ENCODE measurements around the gene CLDN5. TPM values are rescaled to one million over a fixed set of nuclear protein-coding genes. Genes with fewer than 3 reads are reported as not detected.
"Not testable (repeated sequence)": the region's sequence is repeated elsewhere in the genome, so short reads cannot be mapped to it uniquely, and the experiment has no call there.

CLDN5 gene
- total and polyA plus RNA-seq, 4 experiments from 2014 or later, result 0.18 to 0.72 TPM; not detected in 2

DNA sequence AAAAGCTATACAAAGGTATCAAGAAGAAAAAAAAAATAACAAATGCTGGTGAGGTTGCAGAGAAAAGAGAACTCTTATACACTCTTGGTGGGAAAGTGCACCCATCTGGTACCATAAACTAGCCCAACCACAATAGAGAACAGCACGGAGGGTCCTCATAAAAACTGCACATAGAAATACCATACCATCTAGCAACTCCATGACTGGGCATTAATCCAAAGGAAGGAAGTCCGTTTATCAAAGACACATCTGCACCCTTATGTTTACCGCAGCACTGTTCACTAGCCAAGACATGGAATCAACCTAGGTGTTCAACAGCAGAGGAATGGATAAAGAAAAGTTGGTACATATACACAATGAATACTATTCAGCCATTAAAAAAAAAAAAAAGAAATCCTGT lies 10.8 kb upstream of the CLDN5 start:
- no peaks in the 10 kb centered on the region for H3K9me3 ChIP-seq (ENCODE audit: control insufficient read depth in 1 of 2, low read length in 2 of 2)
- no peak overlapping the region for H3K4me3 ChIP-seq (ENCODE audit: low read length in 2 of 2)
- Mint-ChIP-seq H3K9me3 (no peaks in the 10 kb centered on the region), H3K4me3 (no peak overlapping the region), H3K27me3 (peaks cover 2 to 7% of the 10 kb centered on the region in 2 donors), H3K4me1 (no peaks in the 10 kb centered on the region), H3K36me3 (no peaks in the 10 kb centered on the region), H3K27ac (no peak overlapping the region)
- no peak for DNase-seq
- intact Hi-C loops (cut with micrococcal nuclease), result no loop called here
- ChIA-PET CTCF (ENCODE audit: partially characterized antibody) (no interaction called here), POLR2A (ENCODE audit: partially characterized antibody) (interaction anchor here (0.9 kb wide), 1 partner anchor 94 kb away, joined by 3 read pairs; no protein-coding TSS in a partner anchor)
- H3K27ac ChIP-seq (ENCODE audit: low read depth, low read length), result no peak overlapping the region
- H3K27me3 ChIP-seq (ENCODE audit: insufficient read depth, low read length), result no peaks in the 10 kb centered on the region
- no peaks in the 10 kb centered on the region for H3K4me1 ChIP-seq (ENCODE audit: insufficient read depth, low read length)
- no peaks in the 10 kb centered on the region for H3K36me3 ChIP-seq (ENCODE audit: insufficient read depth, low read length)

DNA sequence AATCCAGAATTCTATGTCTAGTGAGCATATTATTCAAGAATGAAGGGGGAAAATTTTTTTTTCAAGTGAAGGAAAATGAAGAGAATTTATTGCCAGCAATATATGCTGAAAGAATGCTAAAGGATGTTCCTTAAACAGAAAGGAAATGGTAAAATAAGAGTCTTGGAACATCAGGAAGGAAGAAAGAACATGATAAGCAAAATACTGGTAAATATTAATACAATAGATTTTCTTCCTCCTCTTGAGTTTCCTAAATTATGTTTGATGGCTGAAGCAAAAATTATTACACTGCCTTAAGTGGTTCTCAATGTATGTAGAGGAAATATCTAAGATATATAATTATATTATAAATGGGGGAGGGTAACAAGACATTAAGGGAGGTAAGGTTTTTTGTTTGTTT lies 9.6 kb upstream of the CLDN5 start:
- Histone ChIP-seq H3K27ac (ENCODE audit: low read depth, low read length) (no peak overlapping the region), H3K4me3 (ENCODE audit: low read length in 2 of 2) (no peak overlapping the region), H3K9me3 (ENCODE audit: control insufficient read depth in 1 of 2, low read length in 2 of 2) (no peaks in the 10 kb centered on the region), H3K36me3 (ENCODE audit: insufficient read depth, low read length) (no peaks in the 10 kb centered on the region), H3K4me1 (ENCODE audit: insufficient read depth, low read length) (no peaks in the 10 kb centered on the region), H3K27me3 (ENCODE audit: insufficient read depth, low read length) (no peaks in the 10 kb centered on the region)
- Mint-ChIP-seq H3K36me3 (no peaks in the 10 kb centered on the region), H3K27me3 (peaks cover 3 to 7% of the 10 kb centered on the region in 2 donors), H3K4me3 (no peak overlapping the region), H3K27ac (peak overlapping the region in 1 of 7 donors; percentile 13), H3K9me3 (no peaks in the 10 kb centered on the region), H3K4me1 (no peaks in the 10 kb centered on the region)
- ChIA-PET POLR2A (ENCODE audit: partially characterized antibody) (no interaction called here), CTCF (ENCODE audit: partially characterized antibody) (no interaction called here)
- DNase-seq, result no peak
- intact Hi-C loops (cut with micrococcal nuclease), result no loop called here

DNA sequence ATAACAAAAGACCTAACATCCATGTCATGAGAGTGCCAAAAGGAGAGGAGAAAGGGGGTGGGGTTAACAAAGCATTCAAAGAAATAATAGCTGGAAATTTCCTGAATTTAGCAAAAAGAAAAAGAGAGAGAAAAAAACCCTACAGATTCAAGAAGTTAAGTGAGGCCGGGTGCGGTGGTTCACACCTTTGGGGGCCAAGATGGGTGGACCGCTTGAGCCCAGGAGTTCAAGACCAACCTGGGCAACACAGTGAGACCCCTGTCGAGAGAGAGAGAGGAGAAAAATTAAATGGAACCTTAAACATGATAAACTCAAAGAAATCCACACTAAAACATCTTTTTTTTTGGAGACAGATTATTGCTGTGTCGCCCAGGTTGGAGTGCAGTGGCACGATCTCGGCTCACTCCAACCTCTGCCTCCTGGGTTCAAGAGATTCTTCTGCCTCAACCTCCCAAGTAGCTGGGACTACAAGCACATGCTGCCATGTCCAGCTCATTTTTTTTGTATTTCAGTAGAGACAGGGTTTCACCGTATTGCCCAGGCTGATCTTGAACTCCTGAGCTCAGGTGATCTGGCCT lies 8.9 kb upstream of the CLDN5 start:
- ChIA-PET CTCF (ENCODE audit: partially characterized antibody) (no interaction called here), POLR2A (ENCODE audit: partially characterized antibody) (no interaction called here)
- Histone ChIP-seq H3K4me3 (ENCODE audit: low read length in 2 of 2) (no peak overlapping the region), H3K9me3 (ENCODE audit: control insufficient read depth in 1 of 2, low read length in 2 of 2) (no peaks in the 10 kb centered on the region), H3K36me3 (ENCODE audit: insufficient read depth, low read length) (no peaks in the 10 kb centered on the region), H3K4me1 (ENCODE audit: insufficient read depth, low read length) (no peaks in the 10 kb centered on the region), H3K27me3 (ENCODE audit: insufficient read depth, low read length) (no peaks in the 10 kb centered on the region), H3K27ac (ENCODE audit: low read depth, low read length) (no peak overlapping the region)
- H3K27me3 Mint-ChIP-seq, result peaks cover 4 to 7% of the 10 kb centered on the region in 2 donors
- intact Hi-C loops (cut with micrococcal nuclease), result no loop called here
- no peak overlapping the region for H3K27ac Mint-ChIP-seq
- no peaks in the 10 kb centered on the region for H3K4me1 Mint-ChIP-seq
- H3K4me3 Mint-ChIP-seq, result no peak overlapping the region
- no peaks in the 10 kb centered on the region for H3K9me3 Mint-ChIP-seq
- DNase-seq, result no peak
- H3K36me3 Mint-ChIP-seq, result no peaks in the 10 kb centered on the region

DNA sequence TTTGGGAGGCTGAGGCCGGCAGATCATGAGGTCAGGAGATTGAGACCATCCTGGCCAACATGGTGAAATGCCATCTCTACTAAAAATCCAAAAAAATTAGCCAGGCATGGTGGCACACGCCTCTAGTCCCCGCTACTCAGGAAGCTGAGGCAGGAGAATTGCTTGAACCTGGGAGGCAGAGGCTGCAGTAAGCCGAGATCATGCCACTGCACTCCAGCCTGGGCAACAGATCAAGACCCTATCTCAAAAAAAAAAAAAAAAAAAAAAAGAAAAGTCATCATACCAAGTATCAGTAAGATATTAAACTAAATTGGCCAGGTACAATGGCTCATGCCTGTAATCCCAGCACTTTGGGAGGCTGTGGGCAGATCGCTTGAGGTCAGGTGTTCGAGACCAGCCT lies 7.1 kb upstream of the CLDN5 start:
- H3K27me3 Mint-ChIP-seq, result peaks cover 9 to 10% of the 10 kb centered on the region in 2 donors
- H3K4me1 ChIP-seq (ENCODE audit: insufficient read depth, low read length); H3K36me3 Mint-ChIP-seq; H3K4me1 Mint-ChIP-seq; H3K4me3 ChIP-seq (ENCODE audit: low read length in 2 of 2); H3K27ac Mint-ChIP-seq; POLR2A ChIA-PET (ENCODE audit: partially characterized antibody); intact Hi-C loops (cut with micrococcal nuclease); H3K36me3 ChIP-seq (ENCODE audit: insufficient read depth, low read length); H3K27me3 ChIP-seq (ENCODE audit: insufficient read depth, low read length); CTCF ChIA-PET (ENCODE audit: partially characterized antibody); H3K27ac ChIP-seq (ENCODE audit: low read depth, low read length); H3K4me3 Mint-ChIP-seq; H3K9me3 Mint-ChIP-seq; H3K9me3 ChIP-seq (ENCODE audit: control insufficient read depth in 1 of 2, low read length in 2 of 2); DNase-seq: not testable (repeated sequence)

DNA sequence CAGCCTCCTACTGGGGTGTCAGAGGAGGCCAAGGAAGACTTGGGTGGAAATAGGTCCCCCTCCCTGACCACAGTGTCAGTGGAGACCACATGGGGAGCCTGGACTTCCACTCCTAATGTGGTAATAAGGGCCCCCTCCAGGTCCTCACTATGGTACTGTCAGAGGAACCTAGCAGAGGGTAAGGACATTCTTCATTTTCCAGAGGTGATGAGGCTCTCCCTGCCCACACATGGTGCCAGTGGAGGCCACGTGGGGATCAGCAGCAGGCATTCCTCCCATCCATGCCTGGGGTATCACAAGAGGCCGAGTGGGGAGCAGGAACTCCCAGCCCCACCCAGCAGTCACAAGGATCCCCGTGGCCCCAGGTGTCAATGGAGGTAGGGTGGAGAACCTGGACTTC lies 6.5 kb upstream of the CLDN5 start:
- no peak for DNase-seq
- H3K4me1 ChIP-seq (ENCODE audit: insufficient read depth, low read length), result no peaks in the 10 kb centered on the region
- no peak overlapping the region for H3K4me3 ChIP-seq (ENCODE audit: low read length in 2 of 2)
- H3K27me3 ChIP-seq (ENCODE audit: insufficient read depth, low read length), result no peaks in the 10 kb centered on the region
- intact Hi-C loops (cut with micrococcal nuclease), result no loop called here
- ChIA-PET CTCF (ENCODE audit: partially characterized antibody) (no interaction called here), POLR2A (ENCODE audit: partially characterized antibody) (no interaction called here)
- Mint-ChIP-seq H3K4me1 (no peaks in the 10 kb centered on the region), H3K4me3 (no peak overlapping the region), H3K27me3 (peaks cover 14 to 16% of the 10 kb centered on the region in 2 donors), H3K9me3 (no peaks in the 10 kb centered on the region), H3K27ac (peak overlapping the region in 1 of 7 donors; percentile 37), H3K36me3 (no peaks in the 10 kb centered on the region)
- H3K36me3 ChIP-seq (ENCODE audit: insufficient read depth, low read length), result no peaks in the 10 kb centered on the region
- no peaks in the 10 kb centered on the region for H3K9me3 ChIP-seq (ENCODE audit: control insufficient read depth in 1 of 2, low read length in 2 of 2)
- no peak overlapping the region for H3K27ac ChIP-seq (ENCODE audit: low read depth, low read length)

DNA sequence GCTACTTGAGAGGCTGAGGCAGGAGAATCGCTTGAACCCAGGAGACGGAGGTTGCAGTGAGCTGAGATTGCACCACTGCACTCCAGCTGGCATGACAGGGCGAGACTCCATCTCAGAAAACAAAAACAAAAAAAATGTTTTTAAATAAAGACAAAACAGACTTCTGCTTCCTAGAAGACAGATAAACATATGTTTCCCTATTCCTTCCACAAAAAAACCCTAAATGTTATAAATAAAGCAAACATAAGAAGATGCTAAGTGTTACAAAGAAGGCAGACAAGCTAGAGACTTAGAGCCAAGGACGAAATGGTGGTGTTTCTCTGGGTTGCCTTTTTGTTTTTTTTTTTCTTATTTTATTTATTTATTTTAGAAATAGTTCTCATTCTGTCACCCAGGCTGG lies 5.6 kb upstream of the CLDN5 start:
- Mint-ChIP-seq H3K4me3 (no peak overlapping the region), H3K27ac (no peak overlapping the region), H3K27me3 (peaks cover 13 to 18% of the 10 kb centered on the region in 2 donors), H3K9me3 (no peaks in the 10 kb centered on the region), H3K36me3 (no peaks in the 10 kb centered on the region), H3K4me1 (peaks cover 0 to 2% (median under 1%) of the 10 kb centered on the region in 4 donors)
- ChIA-PET CTCF (ENCODE audit: partially characterized antibody) (no interaction called here), POLR2A (ENCODE audit: partially characterized antibody) (no interaction called here)
- Histone ChIP-seq H3K4me3 (ENCODE audit: low read length in 2 of 2) (no peak overlapping the region), H3K27ac (ENCODE audit: low read depth, low read length) (no peak overlapping the region), H3K9me3 (ENCODE audit: control insufficient read depth in 1 of 2, low read length in 2 of 2) (no peaks in the 10 kb centered on the region), H3K27me3 (ENCODE audit: insufficient read depth, low read length) (peaks cover 7% of the 10 kb centered on the region), H3K36me3 (ENCODE audit: insufficient read depth, low read length) (no peaks in the 10 kb centered on the region), H3K4me1 (ENCODE audit: insufficient read depth, low read length) (no peaks in the 10 kb centered on the region)
- no peak for DNase-seq
- intact Hi-C loops (cut with micrococcal nuclease), result no loop called here

DNA sequence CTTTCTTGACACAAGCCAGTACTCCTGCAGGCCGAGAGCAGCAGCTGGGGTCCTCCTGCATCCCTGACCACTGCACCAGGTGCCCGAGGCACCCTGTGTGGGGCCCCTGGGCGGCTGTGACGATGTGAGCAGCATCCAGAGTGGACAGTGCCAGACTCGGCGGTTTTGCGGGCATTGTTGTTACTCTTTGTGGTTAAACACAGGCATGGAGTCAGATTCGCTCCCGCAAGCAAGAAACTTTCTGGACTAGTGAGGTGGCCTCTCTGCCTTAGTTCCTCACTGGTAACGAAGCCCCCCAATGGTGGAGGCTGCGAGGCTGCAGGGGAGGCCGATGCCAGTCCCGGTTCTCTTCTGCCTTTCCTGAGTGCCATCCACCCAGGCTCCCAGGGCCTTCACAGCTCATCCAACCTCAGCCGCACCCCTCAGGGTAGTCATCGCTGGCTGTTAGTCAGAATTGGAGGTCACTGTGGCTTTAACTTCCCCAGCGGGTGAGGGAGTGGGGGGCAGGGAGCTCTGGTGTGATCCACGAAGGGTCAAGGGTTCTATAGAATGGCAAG lies 3.7 kb upstream of the CLDN5 start:
- Histone ChIP-seq H3K27me3 (ENCODE audit: insufficient read depth, low read length) (peaks cover 7% of the 10 kb centered on the region), H3K4me3 (ENCODE audit: low read length in 2 of 2) (no peak overlapping the region), H3K4me1 (ENCODE audit: insufficient read depth, low read length) (no peaks in the 10 kb centered on the region), H3K27ac (ENCODE audit: low read depth, low read length) (no peak overlapping the region), H3K36me3 (ENCODE audit: insufficient read depth, low read length) (no peaks in the 10 kb centered on the region), H3K9me3 (ENCODE audit: control insufficient read depth in 1 of 2, low read length in 2 of 2) (no peaks in the 10 kb centered on the region)
- Mint-ChIP-seq H3K36me3 (no peaks in the 10 kb centered on the region), H3K9me3 (no peaks in the 10 kb centered on the region), H3K4me1 (peaks cover 0 to 5% (median 2%) of the 10 kb centered on the region in 4 donors), H3K27ac (no peak overlapping the region), H3K4me3 (no peak overlapping the region), H3K27me3 (peaks cover 13 to 22% of the 10 kb centered on the region in 2 donors)
- ChIA-PET POLR2A (ENCODE audit: partially characterized antibody) (no interaction called here), CTCF (ENCODE audit: partially characterized antibody) (no interaction called here)
- intact Hi-C loops (cut with micrococcal nuclease), result no loop called here
- no peak for DNase-seq

Measured in CD4-positive, alpha-beta memory T cell (primary cell).